Loucy (cell line): ENCODE data around the gene TMEM81.

Source experiments
- H2AFZ ChIP-seq: fragments of 200-600 bp; sonication (generic); 2 replicates; pipeline ENCODE4 v1.6.0; 2016; ENCODE audit warnings: antibody characterized with exemption, mild to moderate bottlenecking, low read length, moderate library complexity
- H3F3A ChIP-seq: fragments of 200-600 bp; 2 replicates; pipeline ENCODE4 v1.6.0; 2016; ENCODE audit warnings: antibody characterized with exemption, low read depth, mild to moderate bottlenecking
- H3K27me3 ChIP-seq: fragments of 200-600 bp; sonication (generic); 2 replicates; pipeline ENCODE4 v1.6.1; 2014; ENCODE audit warnings: low read length, mild to moderate bottlenecking; ENCODE audit not compliant: insufficient read depth, poor library complexity, severe bottlenecking
- H3K36me3 ChIP-seq: fragments of 200-600 bp; sonication (generic); 2 replicates; pipeline ENCODE4 v1.6.1; 2016; ENCODE audit warnings: low read length; ENCODE audit not compliant: insufficient read depth
- H3K4me1 ChIP-seq: fragments of 200-600 bp; sonication (generic); 2 replicates; pipeline ENCODE4 v1.5.1; 2014; ENCODE audit warnings: low read length, mild to moderate bottlenecking; ENCODE audit not compliant: insufficient read depth, poor library complexity, severe bottlenecking
- H3K4me2 ChIP-seq: fragments of 200-600 bp; sonication (generic); 2 replicates; pipeline ENCODE4 v1.6.0; 2014; ENCODE audit warnings: antibody characterized with exemption, low read length, low read depth, mild to moderate bottlenecking; ENCODE audit not compliant: poor library complexity, severe bottlenecking
- H3K4me3 ChIP-seq: fragments of 200-600 bp; sonication (generic); 2 replicates; pipeline ENCODE4 v1.5.1; 2014; ENCODE audit warnings: low read length, mild to moderate bottlenecking, mixed read lengths; ENCODE audit not compliant: poor library complexity, severe bottlenecking
- H3K79me2 ChIP-seq: fragments of 200-600 bp; sonication (generic); 2 replicates; pipeline ENCODE4 v1.6.1; 2014; ENCODE audit warnings: low read length; ENCODE audit not compliant: insufficient read depth
- H3K9ac ChIP-seq: fragments of 200-600 bp; sonication (generic); 2 replicates; pipeline ENCODE4 v1.6.0; 2014; ENCODE audit warnings: mild to moderate bottlenecking, low read depth, low read length, moderate library complexity; ENCODE audit not compliant: poor library complexity, severe bottlenecking
- H3K9me2 ChIP-seq: fragments of 200-600 bp; sonication (generic); replicated peaks from 2 replicates; pipeline ENCODE4 v1.6.1; 2016; ENCODE audit warnings: low read depth, low read length, mixed read lengths
- H3K9me3 ChIP-seq: fragments of 200-600 bp; sonication (generic); 2 replicates; pipeline ENCODE4 v1.6.1; 2014; ENCODE audit warnings: mild to moderate bottlenecking, antibody characterized with exemption, low read length, low read depth; ENCODE audit not compliant: insufficient read depth
- H4K20me1 ChIP-seq: fragments of 200-600 bp; sonication (generic); 2 replicates; pipeline ENCODE4 v1.6.0; 2014; ENCODE audit warnings: antibody characterized with exemption, low read length, mild to moderate bottlenecking; ENCODE audit not compliant: insufficient read depth, poor library complexity, severe bottlenecking
- CTCF ChIP-seq: fragments of 200-600 bp; sonication (generic); conservative IDR thresholded peaks from 2 replicates; pipeline ENCODE4 v1.5.1; 2014; ENCODE audit warnings: mild to moderate bottlenecking, antibody characterized with exemption, low read length
- EZH2phosphoT487 ChIP-seq: fragments of 200-600 bp; IDR thresholded peaks from 2 replicates; pipeline ENCODE4 v1.6.1; 2018; ENCODE audit warnings: antibody characterized with exemption, mild to moderate bottlenecking, moderate library complexity, borderline replicate concordance

The TMEM81 gene

GRCh38 chr1:205056188-205056611 is 28.1 kb downstream of the TMEM81 start:
- no peaks in the 10 kb centered on the region for H3K4me1 ChIP-seq
- no peaks in the 10 kb centered on the region for H3K36me3 ChIP-seq
- no peaks in the 10 kb centered on the region for H3K9me2 ChIP-seq
- H3F3A ChIP-seq: no peaks in the 10 kb centered on the region
- no peaks in the 10 kb centered on the region for H4K20me1 ChIP-seq
- no peak overlapping the region for H3K4me2 ChIP-seq
- no peak overlapping the region for H3K4me3 ChIP-seq
- TF ChIP-seq EZH2phosphoT487 (no peak), CTCF (no peak)
- no peak overlapping the region for H3K9ac ChIP-seq
- H3K27me3 ChIP-seq: no peaks in the 10 kb centered on the region
- H2AFZ ChIP-seq: no peak overlapping the region
- H3K9me3 ChIP-seq: no peaks in the 10 kb centered on the region
- H3K79me2 ChIP-seq: no peaks in the 10 kb centered on the region

- TF ChIP-seq EZH2phosphoT487: no peak
- no peak for TF ChIP-seq CTCF
- no peaks in the 10 kb centered on the region for H3K79me2 ChIP-seq
- no peak overlapping the region for H3K9ac ChIP-seq
- H3K9me2 ChIP-seq: no peaks in the 10 kb centered on the region
- no peaks in the 10 kb centered on the region for H3K9me3 ChIP-seq
- no peak overlapping the region for H3K4me2 ChIP-seq
- no peaks in the 10 kb centered on the region for H4K20me1 ChIP-seq
- no peaks in the 10 kb centered on the region for H3F3A ChIP-seq
- no peaks in the 10 kb centered on the region for H3K27me3 ChIP-seq
- H3K4me1 ChIP-seq: no peaks in the 10 kb centered on the region
- H3K4me3 ChIP-seq: no peak overlapping the region
- H3K36me3 ChIP-seq: no peaks in the 10 kb centered on the region
- H2AFZ ChIP-seq: no peak overlapping the region
Observed at GRCh38 chr1:205054013-205054412, 30.2 kb downstream of the TMEM81 start.

GRCh38 chr1:205053296-205053695 is 31.0 kb downstream of the TMEM81 start:
- TF ChIP-seq CTCF: no peak
- TF ChIP-seq EZH2phosphoT487: no peak

More at GRCh38 chr1:205053296-205053695, 31.0 kb downstream of the TMEM81 start:
- Histone ChIP-seq H3K36me3 (no peaks in the 10 kb centered on the region), H3K27me3 (no peaks in the 10 kb centered on the region), H3K79me2 (no peaks in the 10 kb centered on the region), H3K9me3 (no peaks in the 10 kb centered on the region), H3K9me2 (no peaks in the 10 kb centered on the region), H3K4me1 (no peaks in the 10 kb centered on the region), H3K9ac (no peak overlapping the region), H3K4me3 (no peak overlapping the region), H3F3A (no peaks in the 10 kb centered on the region), H3K4me2 (no peak overlapping the region), H4K20me1 (no peaks in the 10 kb centered on the region), H2AFZ (no peak overlapping the region)
